Measurements from ENCODE around the gene GDF15. TPM values are rescaled to one million over a fixed set of nuclear protein-coding genes. Genes with fewer than 3 reads are reported as not detected.

GDF15 gene, protein sequence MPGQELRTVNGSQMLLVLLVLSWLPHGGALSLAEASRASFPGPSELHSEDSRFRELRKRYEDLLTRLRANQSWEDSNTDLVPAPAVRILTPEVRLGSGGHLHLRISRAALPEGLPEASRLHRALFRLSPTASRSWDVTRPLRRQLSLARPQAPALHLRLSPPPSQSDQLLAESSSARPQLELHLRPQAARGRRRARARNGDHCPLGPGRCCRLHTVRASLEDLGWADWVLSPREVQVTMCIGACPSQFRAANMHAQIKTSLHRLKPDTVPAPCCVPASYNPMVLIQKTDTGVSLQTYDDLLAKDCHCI
- 92.8 and 101 TPM in 2 replicates for total RNA-seq

DNA sequence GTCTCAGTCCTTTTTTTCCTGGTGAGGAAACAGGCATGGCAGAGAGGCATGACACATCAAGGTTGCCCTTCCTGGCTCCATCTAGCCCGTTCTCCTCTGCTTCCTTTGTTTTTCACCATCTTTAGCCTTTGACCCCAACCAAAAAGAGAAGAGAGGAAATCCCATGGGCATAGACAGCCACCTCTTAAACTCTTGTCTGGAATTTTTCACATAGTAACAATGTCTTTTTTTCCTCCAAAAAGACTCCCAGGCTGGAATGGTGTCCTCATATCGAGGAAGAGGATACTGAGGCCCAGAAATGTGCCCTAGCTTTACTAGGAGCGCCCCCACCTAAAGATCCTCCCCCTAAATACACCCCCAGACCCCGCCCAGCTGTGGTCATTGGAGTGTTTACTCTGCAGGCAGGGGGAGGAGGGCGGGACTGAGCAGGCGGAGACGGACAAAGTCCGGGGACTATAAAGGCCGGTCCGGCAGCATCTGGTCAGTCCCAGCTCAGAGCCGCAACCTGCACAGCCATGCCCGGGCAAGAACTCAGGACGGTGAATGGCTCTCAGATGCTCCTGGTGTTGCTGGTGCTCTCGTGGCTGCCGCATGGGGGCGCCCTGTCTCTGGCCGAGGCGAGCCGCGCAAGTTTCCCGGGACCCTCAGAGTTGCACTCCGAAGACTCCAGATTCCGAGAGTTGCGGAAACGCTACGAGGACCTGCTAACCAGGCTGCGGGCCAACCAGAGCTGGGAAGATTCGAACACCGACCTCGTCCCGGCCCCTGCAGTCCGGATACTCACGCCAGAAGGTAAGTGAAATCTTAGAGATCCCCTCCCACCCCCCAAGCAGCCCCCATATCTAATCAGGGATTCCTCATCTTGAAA, at the start of gene GDF15:
Gene GDF15, plus strand, starts transcription at position 484 of the 868 bp plus-strand sequence. Its CDS starts 32 bp downstream, at position 516.

GRCh38 chr19:18340190-18340989, 45.6 kb upstream of the GDF15 start, which contains the start of gene PGPEP1:
TSS of gene PGPEP1 (plus strand) at chr19:18340598. CDS start at chr19:18340682, 84 bp downstream.

DNA sequence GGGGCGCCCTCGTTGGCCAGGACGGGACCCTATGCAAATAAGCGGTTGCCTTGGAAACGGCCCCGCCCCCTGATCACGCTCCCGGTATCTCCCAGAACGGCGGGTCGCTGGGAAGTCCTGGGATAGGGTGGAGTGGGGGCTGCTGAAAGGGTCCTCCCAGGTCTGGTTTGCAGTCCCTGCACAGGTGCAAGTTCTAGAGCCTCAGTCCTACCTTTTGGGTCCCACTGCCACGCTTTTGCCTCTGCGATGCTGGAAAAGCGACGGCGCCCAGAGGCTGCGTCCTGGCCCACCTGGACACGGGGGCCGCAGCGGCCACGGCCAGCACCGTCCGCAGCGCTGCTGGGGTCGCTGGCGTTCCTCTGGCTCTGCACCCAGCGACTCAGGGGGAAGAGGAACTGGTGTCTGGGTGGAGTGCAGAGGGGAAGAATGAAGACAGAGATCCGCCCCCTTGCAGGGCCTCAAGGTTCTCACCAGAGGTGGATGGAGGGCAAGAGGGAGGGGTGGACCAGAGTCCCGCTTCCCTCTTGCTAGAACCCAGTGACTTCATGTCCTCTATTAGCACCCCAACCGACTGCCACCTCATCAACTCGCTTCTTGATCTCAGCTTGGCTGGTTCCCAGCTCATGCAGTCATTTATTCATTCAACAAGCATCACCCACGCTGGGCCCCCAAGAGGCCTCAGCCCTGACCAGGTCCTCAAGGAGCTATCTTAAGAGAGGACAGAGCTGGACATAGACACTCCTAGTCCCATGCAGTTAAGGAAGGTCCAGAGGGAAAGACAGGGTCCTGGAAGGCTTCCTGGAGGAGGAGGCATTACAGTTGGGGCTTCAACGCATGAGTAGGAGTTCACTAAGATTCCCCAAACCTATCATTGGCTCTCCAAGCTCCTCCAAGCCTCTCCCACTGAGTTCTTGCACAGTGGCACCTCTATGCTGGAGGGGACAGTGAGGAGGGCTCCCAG, 11.6 kb downstream of the GDF15 start, which contains the start of gene LRRC25:
Gene LRRC25, minus strand, starts transcription at position 381 of the 961 bp plus-strand sequence. CDS start 659 bp downstream, outside the sequence.

DNA sequence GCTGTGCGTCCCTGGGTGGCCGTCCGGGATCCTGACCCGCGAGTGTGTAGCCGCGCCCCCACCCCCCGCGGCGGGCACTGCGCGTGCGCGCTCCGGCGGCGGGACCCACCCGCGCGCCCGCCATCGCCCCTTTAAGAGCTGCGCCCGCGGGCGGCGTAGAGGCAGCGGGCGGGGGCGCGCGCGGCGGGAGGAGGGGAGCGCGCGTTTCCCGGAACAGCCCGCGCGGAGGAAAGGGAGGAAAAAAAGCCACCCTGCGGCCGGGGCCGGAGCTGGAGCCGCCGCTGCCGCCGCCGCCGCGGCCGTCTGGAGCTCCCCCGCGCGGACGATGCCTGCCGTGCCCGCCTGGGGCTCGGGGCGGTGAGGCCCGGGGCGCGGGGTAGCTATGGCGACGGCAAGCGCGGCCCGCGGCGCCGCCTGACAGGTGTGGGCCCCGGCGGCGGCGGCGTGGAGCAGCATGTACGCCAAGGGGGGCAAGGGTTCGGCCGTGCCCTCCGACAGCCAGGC, 33.3 kb downstream of the GDF15 start, which contains the start of gene SSBP4:
Gene SSBP4, plus strand, starts transcription at position 204 of the 504 bp plus-strand sequence. Its CDS starts 251 bp downstream, at position 455.

GRCh38 chr19:18437491-18438330, 51.8 kb downstream of the GDF15 start, which contains the start of gene ISYNA1:
TSS of gene ISYNA1 (minus strand) at chr19:18438133. CDS start at chr19:18437979, 154 bp downstream.

Other genes starting within 250 kb of the GDF15 start
- gene PIK3R2, start 233.0 kb upstream of the GDF15 start, total RNA-seq: 13.8 and 19.1 TPM in 2 replicates
- gene IFI30, start 212.3 kb upstream of the GDF15 start, total RNA-seq: not detected in 2 replicates
- 15.0 and 45.7 TPM in 2 replicates for gene MPV17L2, start 192.9 kb upstream of the GDF15 start, total RNA-seq
- gene RAB3A, start 182.1 kb upstream of the GDF15 start, total RNA-seq: 0.18 and 1.4 TPM in 2 replicates
- gene PDE4C, start 159.7 kb upstream of the GDF15 start, total RNA-seq: not detected in 2 replicates
- 2.0 TPM in 1 of 2 replicates, not detected in the other for gene IQCN, start 111.7 kb upstream of the GDF15 start, total RNA-seq
- gene JUND, start 104.5 kb upstream of the GDF15 start, total RNA-seq: 212 and 278 TPM in 2 replicates
- 319 and 384 TPM in 2 replicates for gene LSM4, start 63.1 kb upstream of the GDF15 start, total RNA-seq
- gene PGPEP1, start 45.6 kb upstream of the GDF15 start, total RNA-seq: 13.3 and 22.0 TPM in 2 replicates
- 0.18 TPM in 1 of 2 replicates, not detected in the other for gene LRRC25, start 11.5 kb downstream of the GDF15 start, total RNA-seq
- 178 and 184 TPM in 2 replicates for gene SSBP4, start 33.2 kb downstream of the GDF15 start, total RNA-seq
- gene ISYNA1, start 52.0 kb downstream of the GDF15 start, total RNA-seq: 25.7 and 38.8 TPM in 2 replicates
- 14.1 and 15.4 TPM in 2 replicates for gene ELL, start 135.9 kb downstream of the GDF15 start, total RNA-seq
- 310 and 398 TPM in 2 replicates for gene FKBP8, start 157.4 kb downstream of the GDF15 start, total RNA-seq
- 149 and 160 TPM in 2 replicates for gene KXD1, start 171.7 kb downstream of the GDF15 start, total RNA-seq
- gene UBA52, start 185.7 kb downstream of the GDF15 start, total RNA-seq: 883 and 1,008 TPM in 2 replicates
- 79.0 and 84.8 TPM in 2 replicates for gene REX1BD, start 202.6 kb downstream of the GDF15 start, total RNA-seq
- gene CRLF1, start 220.6 kb downstream of the GDF15 start, total RNA-seq: 3.4 and 30.8 TPM in 2 replicates
- 2.0 TPM in 1 of 2 replicates, not detected in the other for gene TMEM59L, start 226.7 kb downstream of the GDF15 start, total RNA-seq

Data from myometrial cell (primary cell).